T1000 (cell line): ENCODE measurements around the gene ATP6V0B.

Experiments used
- DNase-seq: peaks from one replicate; lab custom pipeline; 2025; ENCODE audit warnings: mixed read lengths; lab: John Stamatoyannopoulos, UW

ATP6V0B gene

GRCh38 chr1:43969746-43970466, 4.9 kb upstream of the ATP6V0B start, which contains the start of gene DPH2:
Gene DPH2 (plus strand): TSS chr1:43970010. CDS start chr1:43970176, 166 bp downstream.
- DNase-seq = peak; percentile 91

GRCh38 chr1:43970502-43970901, 4.3 kb upstream of the ATP6V0B start:
- no peak for DNase-seq

DNA sequence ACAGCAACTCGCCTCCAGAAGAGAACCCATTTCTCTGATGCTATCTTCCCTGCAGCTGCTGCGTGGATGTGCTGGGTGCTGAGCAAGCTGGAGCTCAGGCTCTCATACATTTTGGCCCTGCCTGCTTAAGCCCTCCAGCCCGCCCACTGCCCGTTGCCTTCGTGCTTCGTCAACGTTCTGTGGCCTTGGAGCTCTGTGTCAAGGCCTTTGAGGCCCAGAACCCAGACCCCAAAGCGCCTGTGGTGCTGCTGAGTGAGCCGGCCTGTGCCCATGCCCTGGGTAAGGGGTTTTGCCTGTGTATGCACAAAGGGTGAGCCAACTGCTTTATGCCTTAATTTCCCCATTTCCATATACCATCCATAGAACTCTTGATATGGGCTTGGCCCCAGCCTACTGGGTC, 3.8 kb upstream of the ATP6V0B start:
- no peak for DNase-seq

DNA sequence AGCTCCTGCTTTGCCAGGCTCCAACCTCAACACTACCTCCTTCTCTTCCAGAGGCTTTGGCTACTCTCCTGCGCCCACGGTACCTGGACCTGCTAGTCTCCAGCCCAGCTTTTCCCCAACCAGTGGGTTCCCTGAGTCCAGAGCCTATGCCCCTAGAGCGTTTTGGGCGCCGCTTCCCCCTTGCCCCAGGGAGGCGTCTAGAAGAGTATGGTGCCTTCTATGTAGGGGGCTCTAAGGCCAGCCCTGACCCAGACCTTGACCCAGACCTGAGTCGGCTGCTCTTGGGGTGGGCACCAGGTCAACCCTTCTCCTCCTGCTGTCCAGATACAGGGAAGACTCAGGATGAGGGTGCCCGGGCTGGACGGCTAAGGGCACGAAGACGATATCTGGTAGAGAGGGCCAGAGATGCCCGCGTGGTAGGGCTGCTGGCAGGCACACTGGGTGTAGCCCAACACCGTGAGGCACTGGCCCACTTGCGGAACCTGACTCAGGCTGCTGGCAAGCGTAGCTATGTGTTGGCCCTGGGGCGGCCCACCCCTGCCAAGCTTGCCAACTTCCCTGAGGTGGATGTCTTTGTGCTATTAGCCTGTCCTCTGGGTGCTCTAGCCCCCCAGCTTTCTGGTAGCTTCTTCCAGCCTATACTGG, 3.3 kb upstream of the ATP6V0B start:
- no peak for DNase-seq

DNA sequence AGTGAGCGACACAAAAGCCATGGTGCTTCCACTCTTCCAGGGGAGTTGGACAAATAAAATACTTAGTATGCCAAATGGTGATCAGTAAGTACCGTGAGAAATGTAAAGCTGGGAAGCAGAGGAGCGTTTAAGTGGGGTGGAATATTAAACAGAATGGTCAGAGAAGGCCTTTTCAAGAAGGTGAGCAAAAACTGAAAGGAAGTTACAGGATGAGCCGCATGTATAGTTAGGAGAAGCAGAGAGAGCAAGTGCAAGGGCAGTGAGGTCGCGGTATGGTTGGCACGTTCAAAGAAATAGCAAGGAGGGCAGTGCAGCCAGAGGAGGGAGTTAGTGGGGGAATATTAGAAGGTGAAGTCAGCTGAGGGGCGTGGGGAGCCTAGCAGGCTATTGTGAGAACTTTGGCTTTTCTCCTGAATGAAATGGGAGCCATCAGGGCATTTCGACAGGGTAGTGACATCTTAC, 748 bp upstream of the ATP6V0B start:
- no peak for DNase-seq

DNA sequence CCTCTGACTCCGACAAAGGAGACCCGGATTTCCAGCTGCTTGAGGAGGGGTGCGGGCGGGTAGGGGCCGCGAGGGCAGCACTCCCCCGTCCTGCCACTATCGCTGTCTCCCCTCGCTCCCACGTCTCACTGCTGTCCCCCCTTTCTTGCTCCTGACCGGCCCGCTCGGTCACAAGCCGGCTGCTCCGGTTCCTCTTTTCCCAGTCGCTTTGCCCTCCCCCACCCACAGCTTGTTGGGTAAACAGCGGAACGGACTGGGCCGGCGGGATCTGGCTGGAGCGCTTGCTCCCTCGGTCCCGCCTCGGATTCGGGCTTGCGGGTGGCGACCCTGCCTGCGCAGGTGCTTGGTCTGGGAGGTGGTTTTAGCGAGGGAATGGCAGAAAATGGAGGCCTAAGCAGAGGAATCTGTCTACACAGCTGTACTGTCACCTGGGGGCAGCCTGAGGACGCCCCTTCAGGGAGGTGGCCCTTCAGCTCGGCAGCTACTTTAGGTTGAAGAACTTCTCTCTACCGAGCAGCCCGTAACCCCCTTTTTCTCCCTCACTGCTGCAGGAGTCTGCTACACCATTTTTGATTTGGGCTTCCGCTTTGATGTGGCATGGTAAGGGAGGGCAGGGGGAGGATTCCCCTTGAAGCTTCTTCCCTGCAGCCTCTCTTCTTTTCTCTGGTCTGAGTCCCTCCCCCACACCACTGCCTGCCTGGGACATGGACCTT, 645 bp downstream of the ATP6V0B start:
- no peak for DNase-seq

GRCh38 chr1:43976045-43976444, 1.3 kb downstream of the ATP6V0B start:
- no peak for DNase-seq

DNA sequence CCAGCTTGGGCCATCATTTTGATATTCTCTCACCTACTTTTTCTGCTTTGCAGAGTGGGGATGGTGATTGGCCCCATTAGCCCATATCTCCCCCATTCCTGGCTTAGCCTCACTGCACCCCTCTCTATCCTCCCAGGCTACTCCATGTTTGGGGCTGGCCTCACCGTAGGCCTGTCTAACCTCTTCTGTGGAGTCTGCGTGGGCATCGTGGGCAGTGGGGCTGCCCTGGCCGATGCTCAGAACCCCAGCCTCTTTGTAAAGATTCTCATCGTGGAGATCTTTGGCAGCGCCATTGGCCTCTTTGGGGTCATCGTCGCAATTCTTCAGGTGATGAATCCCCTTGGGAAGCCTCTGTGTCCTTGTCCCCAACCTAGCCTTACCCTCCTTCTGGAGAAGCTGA, 2.1 kb downstream of the ATP6V0B start:
- DNase-seq = no peak

DNA sequence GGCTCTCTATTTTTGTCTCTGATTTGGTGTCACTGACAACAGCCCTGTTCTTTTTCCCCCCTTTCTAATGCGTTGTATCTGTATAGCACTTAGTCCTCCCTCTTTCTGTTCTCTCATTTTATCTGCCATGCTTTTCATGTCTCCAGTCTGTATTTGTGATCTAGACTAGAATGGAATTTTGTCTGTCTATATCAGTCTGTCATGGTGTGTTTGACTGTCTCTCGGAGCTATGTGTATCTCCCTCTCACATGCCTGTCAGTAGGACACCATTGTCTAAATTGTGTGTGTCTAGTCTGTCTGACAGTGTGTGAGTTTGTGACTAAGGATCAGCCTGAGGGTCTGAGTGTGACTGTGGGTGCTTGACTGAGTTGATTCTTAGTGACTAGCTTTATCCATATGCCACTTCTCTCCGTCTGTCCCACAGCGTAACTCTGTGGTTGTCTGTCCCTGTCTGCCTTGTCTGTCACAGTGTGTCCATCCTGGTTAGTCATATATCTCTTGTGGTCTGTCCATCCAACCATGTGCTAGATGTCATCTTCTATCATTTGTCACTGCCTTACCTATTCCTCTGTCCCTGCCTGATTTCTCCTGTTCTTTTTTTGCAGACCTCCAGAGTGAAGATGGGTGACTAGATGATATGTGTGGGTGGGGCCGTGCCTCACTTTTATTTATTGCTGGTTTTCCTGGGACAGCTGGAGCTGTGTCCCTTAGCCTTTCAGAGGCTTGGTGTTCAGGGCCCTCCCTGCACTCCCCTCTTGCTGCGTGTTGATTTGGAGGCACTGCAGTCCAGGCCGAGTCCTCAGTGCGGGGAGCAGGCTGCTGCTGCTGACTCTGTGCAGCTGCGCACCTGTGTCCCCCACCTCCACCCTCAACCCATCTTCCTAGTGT, 2.9 kb downstream of the ATP6V0B start:
- no peak for DNase-seq

DNA sequence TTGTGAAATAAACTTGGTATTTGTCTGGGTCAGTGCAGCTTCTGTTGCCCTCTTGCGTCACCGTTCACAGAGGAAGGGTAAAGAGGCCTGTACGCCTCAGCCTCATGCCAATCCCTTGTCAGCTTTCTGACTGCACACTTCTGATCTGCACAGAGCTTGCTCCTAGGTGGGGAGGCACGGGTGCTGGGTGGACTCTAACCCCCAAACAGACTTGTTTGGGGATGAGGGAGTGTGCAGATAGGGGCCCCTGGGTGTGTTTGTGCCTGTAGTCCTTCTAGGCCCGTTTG, 3.4 kb downstream of the ATP6V0B start:
- no peak for DNase-seq

DNA sequence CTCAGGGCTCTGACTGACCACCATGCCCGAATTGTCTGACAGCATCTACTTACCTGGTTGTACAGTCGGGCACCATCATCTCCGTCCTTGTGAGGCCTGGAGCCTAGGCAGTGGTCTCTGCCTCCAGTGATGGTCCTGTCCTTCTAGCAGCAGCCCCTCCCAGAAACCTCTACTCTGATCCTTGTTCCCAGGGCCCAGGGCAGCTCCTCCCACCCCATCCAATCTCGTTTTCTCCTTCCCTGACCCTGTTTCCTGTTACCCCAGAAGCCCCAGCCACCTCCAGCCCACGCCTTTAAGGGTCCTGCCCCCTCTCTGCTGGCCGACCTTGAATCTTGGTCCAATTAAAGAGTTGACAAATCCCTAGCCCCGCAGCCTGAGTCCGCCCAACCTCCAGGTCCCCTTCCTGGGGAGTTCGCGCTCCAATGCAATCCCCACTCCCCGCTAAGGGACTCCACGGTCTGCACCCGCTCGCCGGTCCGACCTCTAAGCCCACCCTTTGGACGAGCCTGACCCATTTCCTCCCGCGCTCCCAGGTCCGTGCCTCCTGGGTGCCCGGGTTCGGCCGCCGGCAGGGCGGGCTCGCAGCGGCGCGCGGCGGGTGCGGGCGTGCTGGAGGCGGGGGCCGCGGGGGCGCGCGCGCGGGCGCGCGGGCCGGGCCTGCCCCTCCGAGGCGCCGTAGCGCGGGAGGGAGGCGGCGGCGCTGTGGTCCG, 3.9 kb downstream of the ATP6V0B start, which contains the start of gene B4GALT2:
B4GALT2 (plus strand) TSS at position 660 of the 710 bp plus-strand sequence. CDS start 1,951 bp downstream, outside the sequence.
- no peak for DNase-seq

GRCh38 chr1:43979261-43979527, 4.4 kb downstream of the ATP6V0B start:
- DNase-seq = no peak

- peak; percentile 42 for DNase-seq
Observed at GRCh38 chr1:43979528-43980254, 4.9 kb downstream of the ATP6V0B start.

- DNase-seq = no peak
Observed at GRCh38 chr1:43980255-43981134, 5.7 kb downstream of the ATP6V0B start.

- no peak for DNase-seq
Observed at GRCh38 chr1:43981135-43981491, 6.4 kb downstream of the ATP6V0B start.

GRCh38 chr1:43981636-43982035, 6.9 kb downstream of the ATP6V0B start:
- DNase-seq = no peak

DNA sequence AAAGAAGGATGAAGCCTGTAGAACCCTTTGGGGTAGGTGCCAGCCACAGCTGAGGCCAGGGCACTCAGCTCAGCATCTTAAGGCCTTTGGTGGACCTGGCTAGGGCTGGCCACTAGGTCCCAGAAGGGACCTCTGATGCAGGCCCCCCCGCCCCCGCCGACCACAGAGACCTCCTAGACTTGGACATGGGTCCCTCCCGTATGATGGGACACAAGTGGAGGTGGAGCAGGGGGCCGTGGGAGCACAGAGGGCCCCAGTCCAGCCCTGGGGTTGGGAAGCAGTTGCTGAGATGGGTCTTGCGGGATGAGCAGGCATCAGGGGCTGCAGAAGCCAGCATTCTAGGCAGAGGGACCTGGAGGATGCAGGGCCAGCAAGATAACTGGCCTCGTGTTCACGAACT, 7.5 kb downstream of the ATP6V0B start:
- DNase-seq = no peak

DNA sequence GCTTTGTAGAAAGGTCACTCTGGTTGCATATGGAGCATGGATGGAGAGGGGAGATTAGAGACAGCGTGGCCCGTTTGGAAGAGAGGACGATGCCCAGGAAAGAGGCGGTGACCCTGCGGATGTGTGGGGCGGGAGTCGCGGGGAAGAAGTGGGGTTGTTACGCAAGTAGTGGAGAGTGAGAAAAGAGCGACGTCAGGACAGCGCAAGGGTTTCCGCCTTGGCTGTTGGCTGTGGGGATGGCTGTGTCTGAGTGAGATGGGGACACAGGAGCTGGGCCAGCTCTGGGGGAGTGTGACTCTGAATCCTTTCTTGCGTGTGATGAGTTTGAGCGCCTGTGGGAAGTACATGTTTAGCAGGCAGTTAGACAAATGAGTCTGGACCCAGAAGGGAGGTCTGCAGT, 8.0 kb downstream of the ATP6V0B start:
- DNase-seq = no peak

GRCh38 chr1:43983253-43983899, 8.6 kb downstream of the ATP6V0B start:
- DNase-seq = no peak
